GM12878 (cell line): Measurements from ENCODE around the gene RNF44. TPM values are rescaled to one million over a fixed set of nuclear protein-coding genes. Genes with fewer than 3 reads are reported as not detected.

ENCODE experiments used
- ATAC-seq: fragments of 200-7000 bp; cut with Tn5 transposase; 3 replicates; pipeline ENCODE4 v1.9.1; 2020; ENCODE audit warnings: mild to moderate bottlenecking, moderate library complexity
- Bru-seq: library from RNA; stranded (reverse); fragments of 400-500 nt; gene quantifications from one replicate; lab custom pipeline; 2021; lab: Mats Ljungman, UMichigan
- BruChase-seq, 2 experiments: library from RNA; stranded (reverse); fragments of 400-500 nt; gene quantifications; one replicate each; lab custom pipeline; 2021; lab: Mats Ljungman, UMichigan
- BruUV-seq: library from RNA; stranded (reverse); fragments of 400-500 nt; replicated peaks from 2 replicates; lab custom pipeline; 2021; lab: Mats Ljungman, UMichigan
- CTCF ChIA-PET: fragments of 300-600 bp; sonication (Branson Sonifier 250); formaldehyde crosslinking; extraction: SDS; loops from one replicate; lab custom pipeline; 2021; ENCODE audit warnings: inconsistent platforms; lab: Yijun Ruan, JAX
- POLR2A ChIA-PET: fragments of 350-600 bp; formaldehyde crosslinking; extraction: SDS; loops from one replicate; lab custom pipeline; 2021; ENCODE audit warnings: inconsistent platforms; lab: Charles Lee
- RAD21 ChIA-PET: fragments of 300-600 bp; sonication (Branson Sonifier 250); formaldehyde crosslinking; loops from one replicate; lab custom pipeline; 2023; ENCODE audit warnings: antibody characterized with exemption; ENCODE audit not compliant: unreplicated experiment; lab: Charles Lee
- SMC1A ChIA-PET: fragments of 300-600 bp; sonication (Branson Sonifier 250); formaldehyde crosslinking; loops from one replicate; lab custom pipeline; 2023; ENCODE audit not compliant: unreplicated experiment, uncharacterized antibody; lab: Charles Lee
- DNase-seq: peaks from one replicate; pipeline ENCODE4 v3.0.0-alpha.2; 2011; ENCODE audit warnings: low read depth, low spot score
- FAIRE-seq: peaks from 3 replicates; lab custom pipeline; 2011; peaks lifted over from hg19 to GRCh38; lab: Jason Lieb, UNC
- H2AFZ ChIP-seq: 2 replicates; pipeline ENCODE4 v1.6.0; 2011; ENCODE audit warnings: low read depth, low read length, control low read depth; ENCODE audit not compliant: control insufficient read depth
- H3K27ac ChIP-seq: 2 replicates; pipeline ENCODE4 v1.5.1; 2011; ENCODE audit warnings: control low read depth; ENCODE audit not compliant: control insufficient read depth, insufficient read depth
- H3K27me3 ChIP-seq, 2 experiments: replicated peaks in 1 of 2; 2 replicates each; pipeline versions ENCODE4 v1.6.0 to v1.6.1; 2011; ENCODE audit warnings: low read length in 1 of 2; ENCODE audit not compliant: control insufficient read depth in 2 of 2, insufficient read depth in 2 of 2
- H3K36me3 ChIP-seq, 2 experiments: 2 replicates each; pipeline ENCODE4 v1.5.1; 2011; ENCODE audit warnings: low read length in 1 of 2; ENCODE audit not compliant: control insufficient read depth in 2 of 2, insufficient read depth in 2 of 2
- H3K4me1 ChIP-seq: 2 replicates; pipeline ENCODE4 v1.6.1; 2011; ENCODE audit warnings: mild to moderate bottlenecking, low read length, moderate library complexity, mixed read lengths; ENCODE audit not compliant: control insufficient read depth, insufficient read depth
- H3K4me2 ChIP-seq: 2 replicates; pipeline ENCODE4 v1.6.0; 2011; ENCODE audit warnings: control low read depth; ENCODE audit not compliant: control insufficient read depth, insufficient read depth
- H3K4me3 ChIP-seq: fragments of 200-600 bp; sonication (generic); 2 replicates; pipeline ENCODE4 v1.5.1; 2016
- H3K79me2 ChIP-seq: 2 replicates; pipeline ENCODE4 v1.6.0; 2011; ENCODE audit warnings: low read length; ENCODE audit not compliant: control insufficient read depth, insufficient read depth
- H3K9ac ChIP-seq: 2 replicates; pipeline ENCODE4 v1.8.0; 2011; ENCODE audit warnings: low read length, control low read depth, mixed read lengths; ENCODE audit not compliant: control insufficient read depth, insufficient read depth
- H3K9me3 ChIP-seq: replicated peaks from 3 replicates; pipeline ENCODE4 v1.5.1; 2011; ENCODE audit warnings: mild to moderate bottlenecking, low read length; ENCODE audit not compliant: control insufficient read depth, insufficient read depth
- H4K20me1 ChIP-seq: 2 replicates; pipeline ENCODE4 v1.6.0; 2011; ENCODE audit not compliant: control insufficient read depth, insufficient read depth
- BHLHE40 ChIP-seq, 2 experiments: fragments of 450-650 bp in 1 of 2; IDR thresholded peaks; 2 replicates each; pipeline ENCODE4 v1.6.1; 2011 to 2017; ENCODE audit warnings: low read depth in 2 of 2, borderline replicate concordance in 1 of 2, improper control_type of control experiment in 1 of 2, low read length in 1 of 2, mild to moderate bottlenecking in 1 of 2
- BRCA1 ChIP-seq: IDR thresholded peaks from 2 replicates; pipeline ENCODE4 v1.6.1; 2011; ENCODE audit warnings: low read depth, low read length, improper control_type of control experiment
- IKZF1 ChIP-seq: fragments of 450-650 bp; conservative IDR thresholded peaks from 2 replicates; pipeline ENCODE4 v1.6.1; 2017; ENCODE audit warnings: antibody characterized with exemption, mild to moderate bottlenecking
- MYB ChIP-seq: fragments of 150-350 bp; IDR thresholded peaks from 2 replicates; pipeline ENCODE4 v1.6.1; 2014; ENCODE audit warnings: mild to moderate bottlenecking, low read depth, low read length, borderline replicate concordance
- NR2F1 ChIP-seq: fragments of 450-650 bp; conservative IDR thresholded peaks from 2 replicates; pipeline ENCODE4 v1.6.1; 2017; ENCODE audit warnings: mild to moderate bottlenecking
- PML ChIP-seq: IDR thresholded peaks from 2 replicates; pipeline ENCODE4 v1.6.1; 2012; ENCODE audit warnings: low read length, inconsistent platforms
- STAT1 ChIP-seq: fragments of 450-650 bp; conservative IDR thresholded peaks from 2 replicates; pipeline ENCODE4 v1.6.1; 2014; ENCODE audit warnings: antibody characterized with exemption, mild to moderate bottlenecking
- YBX1 ChIP-seq: fragments of 450-650 bp; IDR thresholded peaks from 2 replicates; pipeline ENCODE4 v1.6.1; 2016; ENCODE audit warnings: antibody characterized with exemption
- YY1 ChIP-seq: IDR thresholded peaks from 2 replicates; pipeline ENCODE4 v1.6.1; 2011; ENCODE audit warnings: low read depth, mild to moderate bottlenecking, low read length
- WGBS: methylation state at CpG from one replicate; pipeline ENCODE4 v1.1.6; 2016; ENCODE audit warnings: low lambda C conversion rate; ENCODE audit not compliant: insufficient replicate concordance, insufficient coverage; ENCODE audit errors: missing lambda C conversion rate; 5-methylcytosine and 5-hydroxymethylcytosine counted together
- in situ Hi-C: fragments of 300-500 bp; cut with MboI; formaldehyde crosslinking; loops from 9 replicates; pipeline ENCODE4 v1.14.3; 2018; ENCODE audit warnings: mixed read lengths
- intact Hi-C: fragments of 100-400 bp; cut with micrococcal nuclease; formaldehyde crosslinking; loops from one replicate; pipeline ENCODE4 v1.14.2; 2022; ENCODE audit not compliant: unreplicated experiment
- long read RNA-seq, 2 experiments: library from polyadenylated mRNA; unstranded; transcript quantifications; one replicate each; pipeline ENCODE4 v2.0.0, GENCODE V29; 2019 to 2020
- polyA minus RNA-seq, 3 experiments: library from RNA; depleted of rRNA, polyadenylated mRNA; stranded (reverse); fragments of >200 nt; gene quantifications; 2 replicates each; pipeline ENCODE4 v1.2.3, GENCODE V29; 2011
- polyA plus RNA-seq, 11 experiments: library from polyadenylated mRNA; depleted of rRNA in 4 of 11; unstranded in 6 of 11; stranded (reverse) in 5 of 11; fragments of >200 nt; fragmentation: Nextera tagmentation in 4 of 11; fragmentation: Illumina TruSeq in 1 of 11; extraction: Ambion mirVana in 4 of 11; extraction: Trizol in 1 of 11; gene quantifications; 1 replicate in 1 of 11; 2 replicates in 10 of 11; pipeline versions ENCODE4 v1.2.1 to v1.2.3, GENCODE V29; 2011 to 2016; ENCODE audit warnings: inconsistent platforms in 2 of 11, missing spikeins in 2 of 11, low read depth in 1 of 11
- total RNA-seq, 4 experiments: library from RNA; depleted of rRNA in 3 of 4; stranded (reverse); fragments of >200 nt in 3 of 4; fragmentation: Illumina TruSeq in 1 of 4; extraction: Trizol in 1 of 4; gene quantifications; 2 replicates each; pipeline versions ENCODE4 v1.2.1 to v1.2.3, GENCODE V29; 2013 to 2021
- TF ChIP-seq, protein P1 (sequence below): IDR thresholded peaks from 2 replicates; pipeline ENCODE4 v1.6.1; 2011; ENCODE audit warnings: borderline replicate concordance, low read depth, mild to moderate bottlenecking, moderate library complexity, mixed read lengths, low read length; ENCODE audit not compliant: insufficient read depth; ENCODE audit errors: extremely low read length
- TF ChIP-seq, protein P2 (sequence below): fragments of 450-650 bp; IDR thresholded peaks from 2 replicates; pipeline ENCODE4 v1.6.1; 2016; ENCODE audit warnings: mild to moderate bottlenecking
- TF ChIP-seq, protein P3 (sequence below): IDR thresholded peaks from 2 replicates; pipeline ENCODE4 v1.6.1; 2011; ENCODE audit warnings: low read depth, low read length, improper control_type of control experiment, borderline replicate concordance

Gene RNF44
- total RNA-seq (2013; cell fraction: nucleolus; rRNA removed) = 66.8 and 80.6 TPM in 2 replicates
- total RNA-seq (2014; rRNA removed) = 8.8 and 9.4 TPM in 2 replicates
- 5.7 and 5.8 TPM in 2 replicates for total RNA-seq (2014; rRNA removed; fragmentation: Illumina TruSeq; extraction: Trizol)
- 46.5 and 51.9 TPM in 2 replicates for total RNA-seq (2021)
- polyA plus RNA-seq (2011; ENCODE audit: low read depth) = 8.0 TPM
- polyA plus RNA-seq (2011; rRNA removed) = 5.1 and 8.8 TPM in 2 replicates
- 8.6 and 12.4 TPM in 2 replicates for polyA plus RNA-seq (2011; cell fraction: cytosol; rRNA removed)
- polyA plus RNA-seq (2011; cell fraction: nucleus; rRNA removed) = 145 and 166 TPM in 2 replicates
- 30.9 and 39.8 TPM in 2 replicates for polyA plus RNA-seq (2012)
- polyA plus RNA-seq (2014; fragmentation: Illumina TruSeq; extraction: Trizol) = 5.2 and 10.4 TPM in 2 replicates
- 1 to 10 TPM; 1.7 to 3.5 TPM for polyA plus RNA-seq (2014; fragmentation: Nextera tagmentation; extraction: Ambion mirVana)
- 31.9 and 35.0 TPM in 2 replicates for polyA plus RNA-seq (2014; rRNA removed)
- 1 to 10 TPM; 6.4 to 7.1 TPM for polyA plus RNA-seq (2016; fragmentation: Nextera tagmentation; extraction: Ambion mirVana)
- polyA minus RNA-seq (2011; rRNA and poly(A)+ RNA removed) = 3.8 and 8.8 TPM in 2 replicates
- polyA minus RNA-seq (2011; cell fraction: cytosol; rRNA and poly(A)+ RNA removed) = 8.7 and 10.7 TPM in 2 replicates
- polyA minus RNA-seq (2011; cell fraction: nucleus; rRNA and poly(A)+ RNA removed) = 34.7 and 54.1 TPM in 2 replicates
- Bru-seq, nascent RNA = percentile 79 among the genes with signal in this experiment
- BruChase-seq, experiment 1, labeled RNA remaining after a 6-hour chase = percentile 86 among the genes with signal in this experiment
- percentile 84 among the genes with signal in this experiment for BruChase-seq, experiment 2, labeled RNA remaining after a 2-hour chase
- long read RNA-seq, experiment 1, partial matches to known transcripts = 0 of 1 reads
- long read RNA-seq, experiment 1, other reads (novel, unspliced or antisense) = 1 of 1 reads
- long read RNA-seq, experiment 2, partial matches to known transcripts = 0 of 1 reads
- long read RNA-seq, experiment 2, other reads (novel, unspliced or antisense) = 1 of 1 reads

DNA sequence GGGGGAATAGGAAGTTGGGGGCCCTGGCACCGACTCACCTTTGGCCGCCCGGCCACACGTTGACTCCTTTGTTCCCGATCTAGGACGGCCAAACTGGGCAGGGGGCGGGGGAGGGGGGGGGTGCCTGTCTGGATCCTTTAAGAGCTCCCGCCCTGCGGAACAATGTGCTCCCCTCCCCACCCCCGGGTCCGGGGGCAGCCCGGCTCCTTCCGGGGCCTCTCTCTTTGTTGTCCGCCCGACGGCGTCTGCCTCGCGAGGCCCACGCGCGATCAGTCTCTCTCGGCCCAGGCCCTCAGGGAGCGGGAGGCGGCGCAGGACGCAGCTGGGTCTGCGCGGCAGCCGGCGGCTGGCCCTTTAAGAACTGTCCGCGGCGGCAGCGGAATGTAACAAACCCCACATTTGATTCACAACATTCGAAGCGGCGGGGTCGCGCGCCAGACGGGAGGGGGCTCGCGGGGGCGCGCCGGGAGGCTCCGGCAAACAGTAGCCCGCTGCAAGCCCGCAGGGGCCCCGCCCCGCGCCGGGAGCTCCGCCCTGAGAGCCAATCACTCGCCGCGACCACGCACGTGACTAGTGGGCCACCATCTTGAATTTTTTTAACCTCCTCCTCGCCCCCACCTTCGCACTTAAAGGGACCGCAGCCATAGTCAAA, at the start of gene RNF44:
RNF44 (minus strand) TSS at position 501 of the 652 bp plus-strand sequence. CDS start 4,930 bp downstream, outside the sequence.
- ChIA-PET RAD21 (interaction anchor here (1.0 to 2.5 kb wide), 9 partner anchors 10 to 175 kb away, joined by 3 to 9 read pairs (median 6); partner anchors contain the start of genes CLTB, FAF2, KIAA1191 and TSPAN17), SMC1A (interaction anchor here (1.5 to 2.6 kb wide), 2 partner anchors 85 to 120 kb away, joined by 4 to 8 read pairs; no protein-coding TSS in a partner anchor)
- WGBS = under 1% methylated on average over 54 of the region's 63 CpGs
- TF ChIP-seq MYB (no peak), YBX1 (no peak), BHLHE40 (IDR thresholded peaks at IDR 0.05; ENCODE audit: borderline replicate concordance in 1 of 2, low read depth in 2 of 2, low read length in 1 of 2) (peak; percentile 96), NR2F1 (peak; percentile 31; the same call in 1 of the 2 replicates), PML (0 out of 2 replicates have a peak, but pooled peaks have one; percentile 66), IKZF1 (peak; percentile 40), BRCA1 (0 out of 2 replicates have a peak, but pooled peaks have one; percentile 46), YY1 (peak; percentile 97), STAT1 (no peak)
- TF ChIP-seq, protein P1, sequence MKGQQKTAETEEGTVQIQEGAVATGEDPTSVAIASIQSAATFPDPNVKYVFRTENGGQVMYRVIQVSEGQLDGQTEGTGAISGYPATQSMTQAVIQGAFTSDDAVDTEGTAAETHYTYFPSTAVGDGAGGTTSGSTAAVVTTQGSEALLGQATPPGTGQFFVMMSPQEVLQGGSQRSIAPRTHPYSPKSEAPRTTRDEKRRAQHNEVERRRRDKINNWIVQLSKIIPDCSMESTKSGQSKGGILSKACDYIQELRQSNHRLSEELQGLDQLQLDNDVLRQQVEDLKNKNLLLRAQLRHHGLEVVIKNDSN = peak; percentile 85
- TF ChIP-seq, protein P2, sequence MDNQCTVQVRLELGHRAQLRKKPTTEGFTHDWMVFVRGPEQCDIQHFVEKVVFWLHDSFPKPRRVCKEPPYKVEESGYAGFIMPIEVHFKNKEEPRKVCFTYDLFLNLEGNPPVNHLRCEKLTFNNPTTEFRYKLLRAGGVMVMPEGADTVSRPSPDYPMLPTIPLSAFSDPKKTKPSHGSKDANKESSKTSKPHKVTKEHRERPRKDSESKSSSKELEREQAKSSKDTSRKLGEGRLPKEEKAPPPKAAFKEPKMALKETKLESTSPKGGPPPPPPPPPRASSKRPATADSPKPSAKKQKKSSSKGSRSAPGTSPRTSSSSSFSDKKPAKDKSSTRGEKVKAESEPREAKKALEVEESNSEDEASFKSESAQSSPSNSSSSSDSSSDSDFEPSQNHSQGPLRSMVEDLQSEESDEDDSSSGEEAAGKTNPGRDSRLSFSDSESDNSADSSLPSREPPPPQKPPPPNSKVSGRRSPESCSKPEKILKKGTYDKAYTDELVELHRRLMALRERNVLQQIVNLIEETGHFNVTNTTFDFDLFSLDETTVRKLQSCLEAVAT = no peak
- TF ChIP-seq, protein P3, sequence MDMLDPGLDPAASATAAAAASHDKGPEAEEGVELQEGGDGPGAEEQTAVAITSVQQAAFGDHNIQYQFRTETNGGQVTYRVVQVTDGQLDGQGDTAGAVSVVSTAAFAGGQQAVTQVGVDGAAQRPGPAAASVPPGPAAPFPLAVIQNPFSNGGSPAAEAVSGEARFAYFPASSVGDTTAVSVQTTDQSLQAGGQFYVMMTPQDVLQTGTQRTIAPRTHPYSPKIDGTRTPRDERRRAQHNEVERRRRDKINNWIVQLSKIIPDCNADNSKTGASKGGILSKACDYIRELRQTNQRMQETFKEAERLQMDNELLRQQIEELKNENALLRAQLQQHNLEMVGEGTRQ = peak; percentile 70

More for the DNA sequence above, at the start of gene RNF44:
- in situ Hi-C loops (no loop called here), intact Hi-C loops (loop anchor here (2.0 to 10.0 kb wide), 4 partner anchors 90 to 1578 kb away; partner anchors contain the start of genes CLTB, FAF2, HIGD2A and N4BP3)
- Histone ChIP-seq H3K9me3 (no peaks in the 10 kb centered on the region), H3K27ac (peak within 1 kb of the TSS; percentile 95), H3K4me2 (peak within 1 kb of the TSS; percentile 95), H2AFZ (peak within 1 kb of the TSS; percentile 85), H3K36me3 (peaks cover 0 to 2% of the 10 kb centered on the region in 2 experiments; a peak in 2 of 4 replicates), H3K27me3 (no peaks in the 10 kb centered on the region), H4K20me1 (no peaks in the 10 kb centered on the region; the same call in 1 of the 2 replicates), H3K4me3 (peak within 1 kb of the TSS; percentile 99), H3K9ac (peak within 1 kb of the TSS; percentile 99), H3K4me1 (peaks cover 38% of the 10 kb centered on the region), H3K79me2 (peaks cover 45% of the 10 kb centered on the region)
- ATAC-seq (peak; percentile 75), FAIRE-seq (peak; percentile 80), DNase-seq (peak; percentile 76)
- POLR2A ChIA-PET = interaction anchor here (1.0 to 3.7 kb wide), 4 partner anchors 89 to 175 kb away, joined by 3 to 16 read pairs (median 8); partner anchors contain the start of genes FAF2, HIGD2A, KIAA1191 and NOP16
- BruUV-seq = no TSS peak
- CTCF ChIA-PET = interaction anchor here (1.2 to 2.6 kb wide), 7 partner anchors 33 to 807 kb away, joined by 3 to 22 read pairs (median 3); partner anchors contain the start of genes FAF2 and TSPAN17
